Spleen (tissue), 7 donors: ENCODE results near the gene FBXL2.

ENCODE experiments used
- CTCF ChIP-seq, 11 experiments: fragments of 200-600 bp in 7 of 11; fragments of 450-650 bp in 4 of 11; sonication (generic) in 4 of 11; IDR thresholded peaks in 8 of 11; conservative IDR thresholded peaks in 3 of 11; 1 replicate in 7 of 11; 2 replicates in 4 of 11; pipeline versions ENCODE4 v1.4.0 to v1.8.0; 2016 to 2021; ENCODE audit warnings: antibody characterized with exemption in 11 of 11, inconsistent platforms in 4 of 11, mild to moderate bottlenecking in 1 of 11
- POLR2A ChIP-seq, 3 donors: fragments of 450-650 bp; IDR thresholded peaks; one replicate each; pipeline ENCODE4 v1.5.1; 2017; ENCODE audit warnings: antibody characterized with exemption in 3 of 3, mild to moderate bottlenecking in 1 of 3
- donor health status: DM: no; HTN: no; CAD: no; lungs with moderate emphysema.
- donor health status: DM: no; HTN: no; CAD: no.
- donor health status: DM: no; HTN: no; CAD: no.

- no peak for TF ChIP-seq CTCF (IDR thresholded peaks at IDR 0.05 in 8 of 11, conservative IDR thresholded peaks at IDR 0.05 in 3 of 11)
- no peak for TF ChIP-seq POLR2A (IDR thresholded peaks at IDR 0.05)
These were observed 115.5 kb downstream of the FBXL2 start for GRCh38 chr3:33392703-33393125.
